Neutrophil (primary cell): ENCODE measurements around the gene PSME3.
"Not testable (repeated sequence)": the region's sequence is repeated elsewhere in the genome, so short reads cannot be mapped to it uniquely, and the experiment has no call there.

Experiments used
- H3K27ac ChIP-seq: fragments of 200-600 bp; sonication (generic); 2 replicates; pipeline ENCODE4 v1.5.1; 2016; ENCODE audit warnings: mild to moderate bottlenecking, moderate library complexity
- H3K27me3 ChIP-seq: fragments of 200-600 bp; sonication (generic); 2 replicates; pipeline ENCODE4 v1.6.0; 2016; ENCODE audit warnings: mild to moderate bottlenecking
- H3K36me3 ChIP-seq: fragments of 200-600 bp; sonication (generic); 2 replicates; pipeline ENCODE4 v1.5.1; 2017
- H3K4me1 ChIP-seq, 2 experiments: fragments of 200-600 bp in 1 of 2; sonication (generic) in 1 of 2; 1 replicate in 1 of 2; 2 replicates in 1 of 2; pipeline versions ENCODE4 v1.5.1 to v1.6.1; 2013 to 2016; ENCODE audit warnings: low read depth in 1 of 2, low read length in 1 of 2, mild to moderate bottlenecking in 1 of 2, moderate library complexity in 1 of 2; ENCODE audit not compliant: control insufficient read depth in 1 of 2, insufficient read depth in 1 of 2
- H3K4me3 ChIP-seq, 2 experiments: fragments of 200-600 bp in 1 of 2; sonication (generic) in 1 of 2; 1 replicate in 1 of 2; 2 replicates in 1 of 2; pipeline ENCODE4 v1.5.1; 2013 to 2016; ENCODE audit warnings: low read depth in 1 of 2, low read length in 1 of 2, mild to moderate bottlenecking in 1 of 2, moderate library complexity in 1 of 2
- H3K9me3 ChIP-seq: fragments of 200-600 bp; sonication (generic); 2 replicates; pipeline ENCODE4 v1.5.1; 2016
- TF ChIP-seq, protein P1 (sequence below): fragments of 200-600 bp; sonication (generic); IDR thresholded peaks from 2 replicates; pipeline ENCODE4 v1.5.1; 2016; ENCODE audit warnings: antibody characterized with exemption

The PSME3 gene

GRCh38 chr17:42871647-42872046, 38.5 kb downstream of the PSME3 start:
- TF ChIP-seq, protein P1, sequence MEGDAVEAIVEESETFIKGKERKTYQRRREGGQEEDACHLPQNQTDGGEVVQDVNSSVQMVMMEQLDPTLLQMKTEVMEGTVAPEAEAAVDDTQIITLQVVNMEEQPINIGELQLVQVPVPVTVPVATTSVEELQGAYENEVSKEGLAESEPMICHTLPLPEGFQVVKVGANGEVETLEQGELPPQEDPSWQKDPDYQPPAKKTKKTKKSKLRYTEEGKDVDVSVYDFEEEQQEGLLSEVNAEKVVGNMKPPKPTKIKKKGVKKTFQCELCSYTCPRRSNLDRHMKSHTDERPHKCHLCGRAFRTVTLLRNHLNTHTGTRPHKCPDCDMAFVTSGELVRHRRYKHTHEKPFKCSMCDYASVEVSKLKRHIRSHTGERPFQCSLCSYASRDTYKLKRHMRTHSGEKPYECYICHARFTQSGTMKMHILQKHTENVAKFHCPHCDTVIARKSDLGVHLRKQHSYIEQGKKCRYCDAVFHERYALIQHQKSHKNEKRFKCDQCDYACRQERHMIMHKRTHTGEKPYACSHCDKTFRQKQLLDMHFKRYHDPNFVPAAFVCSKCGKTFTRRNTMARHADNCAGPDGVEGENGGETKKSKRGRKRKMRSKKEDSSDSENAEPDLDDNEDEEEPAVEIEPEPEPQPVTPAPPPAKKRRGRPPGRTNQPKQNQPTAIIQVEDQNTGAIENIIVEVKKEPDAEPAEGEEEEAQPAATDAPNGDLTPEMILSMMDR: no peak
- Histone ChIP-seq H3K36me3 (peaks cover 48% of the 10 kb centered on the region), H3K27me3 (no peaks in the 10 kb centered on the region), H3K4me3 (no peak overlapping the region), H3K27ac (no peak overlapping the region), H3K4me1 (no peaks in the 10 kb centered on the region), H3K9me3 (no peaks in the 10 kb centered on the region)

DNA sequence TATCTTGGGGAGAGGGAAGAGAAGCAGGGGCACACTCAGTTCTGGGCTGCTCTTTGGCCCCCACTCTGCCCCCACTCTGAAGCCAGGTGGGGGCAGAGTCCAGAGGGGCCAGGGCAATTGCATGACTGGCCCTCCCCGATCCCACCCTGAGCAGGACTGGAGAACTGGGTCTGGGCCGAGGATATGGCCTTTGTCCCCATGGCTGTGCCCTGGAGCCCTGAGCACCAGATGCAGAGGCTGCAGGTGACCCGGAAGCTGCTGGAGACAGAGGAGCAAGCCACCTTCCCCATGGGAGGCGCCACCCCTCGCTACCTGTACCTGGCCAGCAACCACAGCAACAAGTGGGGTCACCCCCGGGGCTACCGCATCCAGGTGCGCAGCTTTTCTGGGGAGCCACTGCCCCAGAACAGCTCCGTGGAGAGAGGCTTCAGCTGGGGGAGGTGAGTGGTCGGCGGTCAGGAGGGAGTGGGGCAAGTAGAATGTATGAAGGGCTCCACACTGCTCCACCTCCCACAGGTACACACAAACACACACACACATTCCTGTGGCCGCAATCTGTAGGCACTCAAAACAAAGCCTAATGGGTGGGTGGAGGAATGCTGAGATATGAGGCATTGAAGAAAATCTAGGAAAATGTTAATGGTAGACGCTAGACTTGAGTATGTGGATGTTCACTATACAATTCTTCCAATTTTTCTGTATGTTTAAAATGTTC, 39.2 kb downstream of the PSME3 start:
- H3K27ac ChIP-seq: no peak overlapping the region
- H3K4me3 ChIP-seq: no peak overlapping the region
- H3K36me3 ChIP-seq: peaks cover 55% of the 10 kb centered on the region
- no peaks in the 10 kb centered on the region for H3K27me3 ChIP-seq
- TF ChIP-seq, protein P1: no peak
- H3K9me3 ChIP-seq: no peaks in the 10 kb centered on the region
- H3K4me1 ChIP-seq: no peaks in the 10 kb centered on the region

GRCh38 chr17:42873315-42873714, 40.1 kb downstream of the PSME3 start:
- no peaks in the 10 kb centered on the region for H3K4me1 ChIP-seq
- TF ChIP-seq, protein P1: no peak
- H3K36me3 ChIP-seq: peaks cover 63% of the 10 kb centered on the region
- H3K27ac ChIP-seq: no peak overlapping the region
- H3K4me3 ChIP-seq: no peak overlapping the region
- H3K27me3 ChIP-seq: no peaks in the 10 kb centered on the region
- H3K9me3 ChIP-seq: no peaks in the 10 kb centered on the region

DNA sequence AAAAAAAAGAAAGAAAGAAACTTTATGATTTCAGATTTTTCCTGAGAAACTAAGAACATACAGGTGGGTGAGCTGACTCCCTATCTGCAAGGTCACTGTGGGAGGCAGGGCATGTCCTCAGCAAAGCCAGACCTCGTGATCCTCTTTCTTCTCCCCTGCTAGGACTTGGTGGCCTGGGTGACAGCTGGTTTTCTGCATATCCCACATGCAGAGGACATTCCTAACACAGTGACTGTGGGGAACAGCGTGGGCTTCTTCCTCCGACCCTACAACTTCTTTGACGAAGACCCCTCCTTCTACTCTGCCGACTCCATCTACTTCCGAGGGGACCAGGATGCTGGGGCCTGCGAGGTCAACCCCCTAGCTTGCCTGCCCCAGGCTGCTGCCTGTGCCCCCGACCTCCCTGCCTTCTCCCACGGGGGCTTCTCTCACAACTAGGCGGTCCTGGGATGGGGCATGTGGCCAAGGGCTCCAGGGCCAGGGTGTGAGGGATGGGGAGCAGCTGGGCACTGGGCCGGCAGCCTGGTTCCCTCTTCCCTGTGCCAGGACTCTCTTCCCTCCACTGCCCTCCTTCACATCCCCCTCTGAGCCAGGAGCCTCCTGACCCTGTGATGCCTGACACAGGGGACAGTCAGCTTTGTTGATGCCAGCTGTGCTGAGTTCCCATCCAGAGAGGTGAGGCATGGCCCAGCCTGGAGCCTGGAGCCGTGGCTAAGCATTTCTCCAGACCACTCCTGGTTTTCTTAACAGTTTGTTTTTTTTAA, 40.9 kb downstream of the PSME3 start:
- not testable (repeated sequence) for H3K27ac ChIP-seq, H3K27me3 ChIP-seq, H3K9me3 ChIP-seq, H3K4me3 ChIP-seq, H3K4me1 ChIP-seq
- peaks cover 68% of the 10 kb centered on the region for H3K36me3 ChIP-seq

DNA sequence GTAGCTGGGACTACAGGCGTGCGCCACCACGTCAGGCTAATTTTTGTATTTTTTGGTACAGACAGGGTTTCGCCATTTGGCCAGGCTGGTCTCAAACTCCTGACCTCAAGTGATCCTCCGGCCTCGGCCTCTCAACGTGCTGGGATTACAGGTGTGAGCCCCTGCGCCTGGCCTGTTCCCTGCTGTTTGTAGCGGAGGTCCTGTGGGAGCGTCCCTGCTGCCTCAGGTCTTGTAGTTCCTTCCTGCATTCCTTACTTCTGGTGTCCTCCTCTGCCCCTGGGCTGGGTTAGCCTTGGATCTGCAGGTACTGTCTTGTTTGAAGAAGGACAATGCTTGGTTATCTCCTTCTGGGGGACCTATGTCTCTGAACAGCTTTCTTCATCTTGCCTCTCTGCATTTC, 43.8 kb downstream of the PSME3 start:
- TF ChIP-seq, protein P1: no peak

More for the DNA sequence above, 43.8 kb downstream of the PSME3 start:
- Histone ChIP-seq H3K4me3 (no peak overlapping the region), H3K27ac (no peak overlapping the region), H3K27me3 (no peaks in the 10 kb centered on the region), H3K4me1 (no peaks in the 10 kb centered on the region), H3K36me3 (peaks cover 93% of the 10 kb centered on the region), H3K9me3 (no peaks in the 10 kb centered on the region)
